ENCODE data around the gene RPP14.
"Not testable (repeated sequence)": the region's sequence is repeated elsewhere in the genome, so short reads cannot be mapped to it uniquely, and the experiment has no call there.

The RPP14 gene

GRCh38 chr3:58305882-58306711 is at the start of gene RPP14, which contains the start of gene HTD2:
TSS of gene RPP14 (plus strand) at chr3:58306245. CDS start at chr3:58310330, 4,085 bp downstream.
TSS of gene HTD2 (plus strand) at chr3:58306520. CDS start at chr3:58317614, 11,094 bp downstream.
- Histone ChIP-seq H3K9me3 (ENCODE audit: control insufficient read depth, insufficient read depth, low read length) (no peaks in the 10 kb centered on the region), H3K4me3 (ENCODE audit: low read depth, low read length) (peak within 1 kb of the TSS; percentile 97), H3K9ac (ENCODE audit: low read depth, low read length) (peak within 1 kb of the TSS; percentile 100), H3K4me1 (ENCODE audit: control insufficient read depth, insufficient read depth, low read length) (peaks cover 4% of the 10 kb centered on the region), H3K36me3 (ENCODE audit: control insufficient read depth, insufficient read depth, low read length) (peaks cover 3% of the 10 kb centered on the region), H3K27me3 (ENCODE audit: control insufficient read depth, insufficient read depth, low read length) (no peaks in the 10 kb centered on the region)

DNA sequence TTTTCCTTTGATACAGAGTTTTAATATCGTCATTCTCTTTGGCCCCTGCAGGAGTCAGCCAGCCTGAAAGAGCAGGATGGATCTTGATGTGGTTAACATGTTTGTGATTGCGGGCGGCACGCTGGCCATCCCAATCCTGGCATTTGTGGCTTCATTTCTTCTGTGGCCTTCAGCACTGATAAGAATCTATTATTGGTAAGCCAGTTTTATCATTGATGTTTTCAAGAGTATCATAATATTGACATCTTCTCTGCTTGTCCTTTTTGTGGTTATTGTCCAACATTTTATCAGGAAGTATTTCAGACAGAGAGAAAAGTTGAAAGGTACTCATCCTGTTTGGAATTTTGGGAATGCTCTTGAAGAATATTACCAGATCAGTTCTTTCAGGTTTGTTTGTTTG is 49.5 kb upstream of the RPP14 start:
- Histone ChIP-seq H3K9me3 (ENCODE audit: control insufficient read depth, insufficient read depth, low read length) (no peaks in the 10 kb centered on the region), H3K4me3 (ENCODE audit: low read depth, low read length) (no peak overlapping the region), H3K4me1 (ENCODE audit: control insufficient read depth, insufficient read depth, low read length) (no peaks in the 10 kb centered on the region), H3K27me3 (ENCODE audit: control insufficient read depth, insufficient read depth, low read length) (no peaks in the 10 kb centered on the region), H3K36me3 (ENCODE audit: control insufficient read depth, insufficient read depth, low read length) (no peaks in the 10 kb centered on the region), H3K9ac (ENCODE audit: low read depth, low read length) (no peak overlapping the region)

DNA sequence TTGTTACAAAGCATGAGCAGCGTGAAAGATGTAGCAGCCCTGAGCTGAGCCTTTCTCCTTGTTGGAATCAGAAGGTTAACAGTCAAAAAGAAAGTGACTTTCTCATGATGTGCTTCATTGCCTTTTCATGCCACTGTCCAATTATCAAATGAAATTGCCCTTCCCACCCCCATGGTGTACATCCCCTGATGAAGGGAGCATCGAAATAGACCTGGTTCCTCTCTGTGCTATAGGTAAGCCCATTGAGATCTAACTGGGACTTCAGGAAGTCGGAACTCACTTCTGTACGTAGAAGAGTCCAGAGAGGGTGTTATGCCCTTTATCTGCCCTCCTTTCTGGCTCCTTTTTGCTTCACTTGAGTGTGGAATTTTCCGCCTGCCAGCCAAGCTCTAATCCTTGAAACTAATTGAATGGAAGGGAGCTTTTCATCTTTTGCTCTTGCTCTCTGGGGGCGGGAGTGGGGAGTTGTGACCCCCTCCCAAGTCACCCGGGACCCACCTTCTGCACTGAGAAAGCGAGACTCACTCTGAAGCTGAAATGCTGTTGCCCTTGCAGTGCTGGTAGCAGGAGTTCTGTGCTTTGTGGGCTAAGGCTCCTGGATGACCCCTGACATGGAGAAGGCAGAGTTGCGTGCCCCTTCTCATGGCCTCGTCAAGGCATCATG is 47.5 kb upstream of the RPP14 start:
- Histone ChIP-seq H3K4me1 (ENCODE audit: control insufficient read depth, insufficient read depth, low read length) (no peaks in the 10 kb centered on the region), H3K4me3 (ENCODE audit: low read depth, low read length) (no peak overlapping the region)

DNA sequence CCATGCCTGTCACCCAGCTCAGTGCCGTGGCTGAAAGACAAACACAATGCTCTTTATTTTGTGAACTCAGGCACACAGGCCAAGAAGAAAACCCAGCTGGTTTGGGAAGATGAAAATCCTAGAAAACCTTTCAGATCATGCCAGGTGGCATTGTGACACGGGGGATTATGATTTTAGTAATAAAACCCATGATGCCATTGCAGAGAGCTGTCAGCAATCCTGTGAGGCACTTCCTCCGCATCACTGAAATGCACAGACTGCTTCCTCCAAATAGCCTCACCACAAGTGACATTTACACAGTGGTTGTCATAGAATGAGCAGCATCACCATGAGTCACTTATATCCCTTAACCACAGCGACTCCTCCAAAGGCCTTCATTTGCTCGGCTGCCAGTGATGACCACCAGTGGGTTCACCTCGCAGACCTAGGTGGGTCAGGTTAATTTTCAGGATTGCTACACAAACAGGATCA is 45.7 kb upstream of the RPP14 start:
- no peak overlapping the region for H3K4me3 ChIP-seq (ENCODE audit: low read depth, low read length)
- H3K9ac ChIP-seq (ENCODE audit: low read depth, low read length), result no peak overlapping the region
- no peaks in the 10 kb centered on the region for H3K36me3 ChIP-seq (ENCODE audit: control insufficient read depth, insufficient read depth, low read length)

More for the DNA sequence above, 47.5 kb upstream of the RPP14 start:
- Histone ChIP-seq H3K36me3 (ENCODE audit: control insufficient read depth, insufficient read depth, low read length) (no peaks in the 10 kb centered on the region), H3K27me3 (ENCODE audit: control insufficient read depth, insufficient read depth, low read length) (no peaks in the 10 kb centered on the region), H3K9me3 (ENCODE audit: control insufficient read depth, insufficient read depth, low read length) (no peaks in the 10 kb centered on the region), H3K9ac (ENCODE audit: low read depth, low read length) (no peak overlapping the region)

GRCh38 chr3:58260733-58261132 is 45.3 kb upstream of the RPP14 start:
- Histone ChIP-seq H3K9me3 (ENCODE audit: control insufficient read depth, insufficient read depth, low read length) (no peaks in the 10 kb centered on the region), H3K9ac (ENCODE audit: low read depth, low read length) (no peak overlapping the region), H3K4me3 (ENCODE audit: low read depth, low read length) (no peak overlapping the region), H3K4me1 (ENCODE audit: control insufficient read depth, insufficient read depth, low read length) (no peaks in the 10 kb centered on the region), H3K36me3 (ENCODE audit: control insufficient read depth, insufficient read depth, low read length) (no peaks in the 10 kb centered on the region), H3K27me3 (ENCODE audit: control insufficient read depth, insufficient read depth, low read length) (no peaks in the 10 kb centered on the region)

More for the DNA sequence above, 45.7 kb upstream of the RPP14 start:
- Histone ChIP-seq H3K9me3 (ENCODE audit: control insufficient read depth, insufficient read depth, low read length) (no peaks in the 10 kb centered on the region), H3K4me1 (ENCODE audit: control insufficient read depth, insufficient read depth, low read length) (no peaks in the 10 kb centered on the region), H3K27me3 (ENCODE audit: control insufficient read depth, insufficient read depth, low read length) (no peaks in the 10 kb centered on the region)

DNA sequence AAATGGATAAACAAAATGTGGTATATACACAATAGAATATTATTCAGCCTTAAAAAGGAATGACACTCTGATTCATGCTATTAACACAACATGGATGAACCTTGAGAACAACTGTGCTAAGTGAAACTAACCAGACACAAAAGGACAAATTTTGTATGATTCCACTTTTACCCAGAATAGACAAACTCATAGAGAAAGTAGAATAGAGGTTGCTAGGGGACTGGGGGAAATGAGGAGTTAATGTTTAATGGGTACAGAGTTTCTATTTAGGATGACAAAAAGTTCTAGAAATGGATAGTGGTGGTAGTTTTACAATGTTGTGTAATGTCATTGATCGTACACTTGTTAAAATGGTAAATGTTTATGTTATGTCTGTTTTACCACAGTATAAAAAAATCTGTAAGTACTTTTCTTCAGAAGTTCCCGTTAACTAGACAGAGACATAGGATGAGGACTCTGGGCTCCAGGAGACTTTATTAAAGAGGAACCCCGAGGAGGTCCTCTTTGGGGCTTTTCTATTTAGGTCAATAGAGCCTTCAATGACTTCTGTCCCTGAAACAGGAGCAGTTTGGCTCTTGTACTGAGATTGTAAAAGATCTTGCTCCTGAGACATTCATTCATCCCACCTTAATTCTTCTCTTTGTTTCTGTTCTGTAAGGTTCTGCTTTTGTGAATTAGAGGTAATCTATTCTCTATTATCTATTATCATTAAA is 43.9 kb upstream of the RPP14 start:
- Histone ChIP-seq H3K4me1 (ENCODE audit: control insufficient read depth, insufficient read depth, low read length) (no peaks in the 10 kb centered on the region), H3K9ac (ENCODE audit: low read depth, low read length) (no peak overlapping the region), H3K36me3 (ENCODE audit: control insufficient read depth, insufficient read depth, low read length) (no peaks in the 10 kb centered on the region), H3K27me3 (ENCODE audit: control insufficient read depth, insufficient read depth, low read length) (no peaks in the 10 kb centered on the region), H3K4me3 (ENCODE audit: low read depth, low read length) (no peak overlapping the region), H3K9me3 (ENCODE audit: control insufficient read depth, insufficient read depth, low read length) (no peaks in the 10 kb centered on the region)

- Histone ChIP-seq H3K36me3 (ENCODE audit: control insufficient read depth, insufficient read depth, low read length) (no peaks in the 10 kb centered on the region), H3K9me3 (ENCODE audit: control insufficient read depth, insufficient read depth, low read length) (no peaks in the 10 kb centered on the region), H3K9ac (ENCODE audit: low read depth, low read length) (no peak overlapping the region), H3K27me3 (ENCODE audit: control insufficient read depth, insufficient read depth, low read length) (no peaks in the 10 kb centered on the region), H3K4me3 (ENCODE audit: low read depth, low read length) (no peak overlapping the region), H3K4me1 (ENCODE audit: control insufficient read depth, insufficient read depth, low read length) (no peaks in the 10 kb centered on the region)
Measured at GRCh38 chr3:58266577-58266976, 39.5 kb upstream of the RPP14 start.

DNA sequence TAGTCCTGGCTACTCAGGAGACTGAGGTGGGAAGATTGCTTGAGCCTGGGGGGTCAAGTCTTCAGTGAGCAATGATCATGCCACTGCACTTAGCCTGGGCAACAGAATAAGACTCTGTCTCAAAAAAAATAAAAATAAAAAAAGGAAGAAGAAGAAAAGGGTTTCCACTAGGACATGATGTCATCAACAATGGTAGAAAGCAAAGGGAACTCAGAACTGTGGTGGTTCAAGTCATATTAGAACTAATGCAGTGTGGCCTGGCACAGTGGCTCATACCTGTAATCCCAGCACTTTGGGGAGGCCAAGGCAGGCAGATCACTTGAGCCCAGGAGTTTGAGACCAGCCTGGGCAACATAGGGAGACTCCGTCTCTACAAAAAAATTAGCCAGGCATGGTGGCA is 38.5 kb upstream of the RPP14 start:
- H3K36me3 ChIP-seq (ENCODE audit: control insufficient read depth, insufficient read depth, low read length); H3K4me3 ChIP-seq (ENCODE audit: low read depth, low read length); H3K27me3 ChIP-seq (ENCODE audit: control insufficient read depth, insufficient read depth, low read length); H3K9me3 ChIP-seq (ENCODE audit: control insufficient read depth, insufficient read depth, low read length); H3K9ac ChIP-seq (ENCODE audit: low read depth, low read length); H3K4me1 ChIP-seq (ENCODE audit: control insufficient read depth, insufficient read depth, low read length): not testable (repeated sequence)

GRCh38 chr3:58269356-58269755 is 36.7 kb upstream of the RPP14 start:
- Histone ChIP-seq H3K36me3 (ENCODE audit: control insufficient read depth, insufficient read depth, low read length) (no peaks in the 10 kb centered on the region), H3K4me1 (ENCODE audit: control insufficient read depth, insufficient read depth, low read length) (no peaks in the 10 kb centered on the region), H3K9me3 (ENCODE audit: control insufficient read depth, insufficient read depth, low read length) (no peaks in the 10 kb centered on the region), H3K4me3 (ENCODE audit: low read depth, low read length) (no peak overlapping the region), H3K27me3 (ENCODE audit: control insufficient read depth, insufficient read depth, low read length) (no peaks in the 10 kb centered on the region), H3K9ac (ENCODE audit: low read depth, low read length) (no peak overlapping the region)

DNA sequence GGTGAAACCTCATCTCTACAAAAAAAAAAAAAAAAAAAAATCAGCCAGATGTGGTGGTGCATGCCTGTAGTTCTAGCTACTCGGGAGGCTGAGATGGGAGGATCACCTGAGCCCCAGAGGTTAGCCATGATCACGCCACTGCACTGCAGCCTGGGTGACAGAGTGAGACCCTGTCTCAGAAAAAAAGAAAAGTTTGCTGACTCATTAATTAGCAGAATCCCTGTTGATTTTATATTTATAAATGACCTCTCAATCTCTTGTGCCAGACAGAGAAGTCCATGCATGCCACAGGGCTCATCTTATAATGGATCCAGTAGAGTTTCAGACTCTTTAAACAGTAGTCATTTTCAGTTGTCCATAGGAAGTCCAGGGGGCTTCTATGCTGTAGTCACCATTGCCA is 35.6 kb upstream of the RPP14 start:
- Histone ChIP-seq H3K36me3 (ENCODE audit: control insufficient read depth, insufficient read depth, low read length) (no peaks in the 10 kb centered on the region), H3K4me1 (ENCODE audit: control insufficient read depth, insufficient read depth, low read length) (no peaks in the 10 kb centered on the region), H3K4me3 (ENCODE audit: low read depth, low read length) (no peak overlapping the region), H3K27me3 (ENCODE audit: control insufficient read depth, insufficient read depth, low read length) (no peaks in the 10 kb centered on the region), H3K9me3 (ENCODE audit: control insufficient read depth, insufficient read depth, low read length) (no peaks in the 10 kb centered on the region), H3K9ac (ENCODE audit: low read depth, low read length) (no peak overlapping the region)

- no peaks in the 10 kb centered on the region for H3K36me3 ChIP-seq (ENCODE audit: control insufficient read depth, insufficient read depth, low read length)
- H3K9ac ChIP-seq (ENCODE audit: low read depth, low read length), result no peak overlapping the region
- H3K4me1 ChIP-seq (ENCODE audit: control insufficient read depth, insufficient read depth, low read length), result no peaks in the 10 kb centered on the region
- H3K27me3 ChIP-seq (ENCODE audit: control insufficient read depth, insufficient read depth, low read length), result no peaks in the 10 kb centered on the region
- no peak overlapping the region for H3K4me3 ChIP-seq (ENCODE audit: low read depth, low read length)
- H3K9me3 ChIP-seq (ENCODE audit: control insufficient read depth, insufficient read depth, low read length), result no peaks in the 10 kb centered on the region
Measured at GRCh38 chr3:58271901-58272501, 34.0 kb upstream of the RPP14 start.

Data from iPS-15b (cell line).